ENCODE results near the gene KIF26B.
"Not testable (repeated sequence)": the region's sequence is repeated elsewhere in the genome, so short reads cannot be mapped to it uniquely, and the experiment has no call there.

Gene KIF26B

GRCh38 chr1:245370905-245371581, 216.3 kb downstream of the KIF26B start:
- in situ Hi-C loops (cut with MboI; ENCODE audit: low sequenced_read_pairs): no loop called here

GRCh38 chr1:245373131-245373530, 218.3 kb downstream of the KIF26B start:
- in situ Hi-C loops (cut with MboI; ENCODE audit: low sequenced_read_pairs): no loop called here

- in situ Hi-C loops (cut with MboI; ENCODE audit: low sequenced_read_pairs): no loop called here
These were observed 221.1 kb downstream of the KIF26B start for GRCh38 chr1:245375789-245376460.

GRCh38 chr1:245377854-245378253, 223.1 kb downstream of the KIF26B start:
- in situ Hi-C loops (cut with MboI; ENCODE audit: low sequenced_read_pairs): no loop called here

- in situ Hi-C loops (cut with MboI; ENCODE audit: low sequenced_read_pairs): no loop called here
These were observed 223.5 kb downstream of the KIF26B start for GRCh38 chr1:245378311-245378722.

GRCh38 chr1:245378745-245379144, 224.0 kb downstream of the KIF26B start:
- in situ Hi-C loops (cut with MboI; ENCODE audit: low sequenced_read_pairs): no loop called here

- in situ Hi-C loops (cut with MboI; ENCODE audit: low sequenced_read_pairs): no loop called here
These were observed 226.2 kb downstream of the KIF26B start for GRCh38 chr1:245380790-245381535.

- in situ Hi-C loops (cut with MboI; ENCODE audit: low sequenced_read_pairs): no loop called here
These were observed 228.2 kb downstream of the KIF26B start for GRCh38 chr1:245382981-245383380.

- in situ Hi-C loops (cut with MboI; ENCODE audit: low sequenced_read_pairs): no loop called here
These were observed 228.9 kb downstream of the KIF26B start for GRCh38 chr1:245383396-245384330.

GRCh38 chr1:245386297-245386971, 231.6 kb downstream of the KIF26B start:
- in situ Hi-C loops (cut with MboI; ENCODE audit: low sequenced_read_pairs): no loop called here

GRCh38 chr1:245388687-245389086, 233.9 kb downstream of the KIF26B start:
- in situ Hi-C loops (cut with MboI; ENCODE audit: low sequenced_read_pairs): no loop called here

GRCh38 chr1:245389873-245390272, 235.1 kb downstream of the KIF26B start:
- in situ Hi-C loops (cut with MboI; ENCODE audit: low sequenced_read_pairs): no loop called here

GRCh38 chr1:245390975-245391374, 236.2 kb downstream of the KIF26B start:
- in situ Hi-C loops (cut with MboI; ENCODE audit: low sequenced_read_pairs): no loop called here

GRCh38 chr1:245393694-245394093, 238.9 kb downstream of the KIF26B start:
- in situ Hi-C loops (cut with MboI; ENCODE audit: low sequenced_read_pairs): no loop called here

GRCh38 chr1:245395680-245396079, 240.9 kb downstream of the KIF26B start:
- in situ Hi-C loops (cut with MboI; ENCODE audit: low sequenced_read_pairs): no loop called here

- in situ Hi-C loops (cut with MboI; ENCODE audit: low sequenced_read_pairs): no loop called here
These were observed 241.8 kb downstream of the KIF26B start for GRCh38 chr1:245396615-245397014.

- in situ Hi-C loops (cut with MboI; ENCODE audit: low sequenced_read_pairs): no loop called here
These were observed 243.0 kb downstream of the KIF26B start for GRCh38 chr1:245397771-245398170.

- in situ Hi-C loops (cut with MboI; ENCODE audit: low sequenced_read_pairs): no loop called here
These were observed 243.4 kb downstream of the KIF26B start for GRCh38 chr1:245398180-245398579.

GRCh38 chr1:245401881-245402587, 247.2 kb downstream of the KIF26B start:
- in situ Hi-C loops (cut with MboI; ENCODE audit: low sequenced_read_pairs): no loop called here

GRCh38 chr1:245402998-245403397, 248.2 kb downstream of the KIF26B start:
- in situ Hi-C loops (cut with MboI; ENCODE audit: low sequenced_read_pairs): not testable (repeated sequence)

Data from HL-60/S4 treated with retinoic acid at 250 ng/mL for 4 days and 3 days (cell line).